AG04449 (cell line): Measurements from ENCODE around the gene FIGNL2.

ENCODE experiments used
- CTCF ChIA-PET: fragments of 350-600 bp; formaldehyde crosslinking; extraction: SDS; loops from one replicate; lab custom pipeline; 2021; ENCODE audit warnings: antibody characterized with exemption; lab: Yijun Ruan, JAX
- POLR2A ChIA-PET: fragments of 400-600, 350-600 bp; formaldehyde crosslinking; extraction: SDS; loops from one replicate; lab custom pipeline; 2020; ENCODE audit warnings: antibody characterized with exemption, inconsistent platforms; lab: Yijun Ruan, JAX
- DNase-seq: peaks from one replicate; pipeline ENCODE4 v3.0.0-alpha.2; 2010; ENCODE audit warnings: low read depth, low spot score
- H3K4me3 ChIP-seq: 2 replicates; pipeline ENCODE4 v1.5.1; 2011; ENCODE audit warnings: low read depth, mild to moderate bottlenecking, control low read depth, low read length
- TF ChIP-seq, protein P1 (sequence below): IDR thresholded peaks from one replicate; pipeline ENCODE4 v1.5.1; 2011; ENCODE audit warnings: mild to moderate bottlenecking, moderate library complexity, low read length, control low read depth, inconsistent platforms; ENCODE audit not compliant: insufficient read depth; ENCODE audit errors: missing control alignments

FIGNL2 gene

GRCh38 chr12:51891843-51892242, 43.3 kb upstream of the FIGNL2 start:
- H3K4me3 ChIP-seq: no peak overlapping the region
- POLR2A ChIA-PET: no interaction called here
- CTCF ChIA-PET: interaction anchor here (1.0 to 32.5 kb wide), 10 partner anchors 8 to 132 kb away, joined by 3 to 621 read pairs (median 19); partner anchors contain the start of gene ACVRL1
- DNase-seq: no peak
- TF ChIP-seq, protein P1, sequence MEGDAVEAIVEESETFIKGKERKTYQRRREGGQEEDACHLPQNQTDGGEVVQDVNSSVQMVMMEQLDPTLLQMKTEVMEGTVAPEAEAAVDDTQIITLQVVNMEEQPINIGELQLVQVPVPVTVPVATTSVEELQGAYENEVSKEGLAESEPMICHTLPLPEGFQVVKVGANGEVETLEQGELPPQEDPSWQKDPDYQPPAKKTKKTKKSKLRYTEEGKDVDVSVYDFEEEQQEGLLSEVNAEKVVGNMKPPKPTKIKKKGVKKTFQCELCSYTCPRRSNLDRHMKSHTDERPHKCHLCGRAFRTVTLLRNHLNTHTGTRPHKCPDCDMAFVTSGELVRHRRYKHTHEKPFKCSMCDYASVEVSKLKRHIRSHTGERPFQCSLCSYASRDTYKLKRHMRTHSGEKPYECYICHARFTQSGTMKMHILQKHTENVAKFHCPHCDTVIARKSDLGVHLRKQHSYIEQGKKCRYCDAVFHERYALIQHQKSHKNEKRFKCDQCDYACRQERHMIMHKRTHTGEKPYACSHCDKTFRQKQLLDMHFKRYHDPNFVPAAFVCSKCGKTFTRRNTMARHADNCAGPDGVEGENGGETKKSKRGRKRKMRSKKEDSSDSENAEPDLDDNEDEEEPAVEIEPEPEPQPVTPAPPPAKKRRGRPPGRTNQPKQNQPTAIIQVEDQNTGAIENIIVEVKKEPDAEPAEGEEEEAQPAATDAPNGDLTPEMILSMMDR: peak; percentile 16

- CTCF ChIA-PET: interaction anchor here (0.9 to 32.5 kb wide), 10 partner anchors 9 to 469 kb away, joined by 3 to 621 read pairs (median 14); partner anchors contain the start of gene ACVRL1
- DNase-seq: no peak
- H3K4me3 ChIP-seq: no peak overlapping the region
- TF ChIP-seq, protein P1: no peak
- POLR2A ChIA-PET: no interaction called here
Measured at GRCh38 chr12:51890511-51891171, 42.1 kb upstream of the FIGNL2 start.

DNA sequence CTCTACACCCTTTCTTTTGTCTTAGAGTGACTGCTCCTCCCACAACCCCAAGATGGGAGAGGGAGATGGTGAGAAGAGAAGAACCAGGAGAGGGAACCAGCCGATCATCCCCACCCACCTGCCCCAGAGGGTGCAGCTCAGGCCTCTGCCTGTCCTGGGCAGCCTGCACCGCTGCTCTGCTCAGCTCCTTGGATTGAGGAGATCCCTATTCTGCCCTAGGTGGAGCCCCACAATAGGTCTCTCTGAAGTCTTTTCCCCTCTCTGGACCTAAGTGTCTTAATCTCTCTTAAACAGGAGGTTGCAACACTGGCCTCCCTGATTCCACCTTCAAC, 41.6 kb upstream of the FIGNL2 start:
- CTCF ChIA-PET: interaction anchor here (1.2 to 32.5 kb wide), 10 partner anchors 8 to 469 kb away, joined by 3 to 621 read pairs (median 14); partner anchors contain the start of gene ACVRL1
- H3K4me3 ChIP-seq: no peak overlapping the region
- TF ChIP-seq, protein P1: no peak
- POLR2A ChIA-PET: interaction anchor here (0.6 kb wide), 1 partner anchor 131 kb away, joined by 3 read pairs; no protein-coding TSS in a partner anchor
- DNase-seq: no peak

DNA sequence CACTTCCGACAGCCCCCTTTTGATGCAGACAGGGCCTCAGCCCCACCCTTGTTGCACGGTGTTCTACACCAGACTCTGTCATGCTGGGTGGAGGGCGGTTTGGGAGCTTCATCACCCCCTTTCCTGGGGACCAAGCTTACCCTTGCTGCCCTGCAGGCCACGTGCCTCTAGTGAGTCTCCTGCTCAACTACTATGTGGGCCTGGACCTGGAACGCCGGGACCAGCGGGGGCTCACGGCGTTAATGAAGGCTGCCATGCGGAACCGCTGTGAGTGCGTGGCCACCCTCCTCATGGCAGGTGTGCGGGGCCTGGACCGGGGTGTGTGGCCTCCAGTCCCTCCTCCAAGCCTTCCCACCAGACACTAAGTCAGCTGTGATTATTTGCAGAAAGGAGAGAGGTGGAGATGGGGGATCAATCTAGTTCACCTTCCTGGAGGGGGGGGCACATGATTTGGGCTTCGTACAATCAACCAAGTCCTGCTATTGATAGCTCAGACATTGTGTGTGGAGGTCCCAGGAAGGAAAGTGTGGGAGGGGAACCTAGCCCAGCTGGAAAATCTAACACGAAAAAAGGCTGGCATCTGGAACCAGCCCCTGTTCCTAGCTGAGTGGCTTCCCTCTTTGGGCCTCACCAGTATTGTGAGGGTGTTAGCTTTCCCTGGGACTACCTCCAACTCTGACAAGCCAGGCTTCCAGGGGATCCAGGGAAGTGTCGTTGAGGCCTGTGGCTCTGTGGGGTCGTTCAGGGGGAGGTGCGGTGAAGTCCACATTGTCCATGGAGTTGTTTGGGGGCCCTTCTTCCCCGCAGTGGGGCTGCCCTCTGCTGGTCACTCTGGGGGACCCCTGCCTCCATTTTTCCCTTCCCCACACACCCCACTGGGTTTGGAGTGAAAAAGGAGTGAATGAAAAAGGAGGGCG, 41.0 kb upstream of the FIGNL2 start:
- ChIA-PET POLR2A (interaction anchor here (0.6 kb wide), 1 partner anchor 131 kb away, joined by 3 read pairs; no protein-coding TSS in a partner anchor), CTCF (interaction anchor here (0.7 to 32.5 kb wide), 9 partner anchors 9 to 468 kb away, joined by 3 to 621 read pairs (median 19); partner anchors contain the start of gene ACVRL1)
- DNase-seq: no peak
- TF ChIP-seq, protein P1: peak; percentile 12
- H3K4me3 ChIP-seq: no peak overlapping the region

GRCh38 chr12:51888316-51889215, 40.0 kb upstream of the FIGNL2 start:
- TF ChIP-seq, protein P1: no peak
- no peak overlapping the region for H3K4me3 ChIP-seq
- CTCF ChIA-PET: interaction anchor here (0.8 to 32.5 kb wide), 10 partner anchors 10 to 468 kb away, joined by 3 to 621 read pairs (median 13); partner anchors contain the start of gene ACVRL1
- POLR2A ChIA-PET: no interaction called here
- DNase-seq: no peak
